ENCODE data around the gene ENOX2.

The ENOX2 gene

GRCh38 chrX:130885508-130885907, 17.5 kb downstream of the ENOX2 start:
- DNase-seq (ENCODE audit: low spot score), result no peak

- DNase-seq (ENCODE audit: low spot score), result no peak
These were observed 18.4 kb downstream of the ENOX2 start for GRCh38 chrX:130884627-130885026.

- no peak for DNase-seq (ENCODE audit: low spot score)
These were observed 23.1 kb downstream of the ENOX2 start for GRCh38 chrX:130879869-130880268.

GRCh38 chrX:130878350-130879341, 24.4 kb downstream of the ENOX2 start:
- DNase-seq (ENCODE audit: low spot score), result no peak

- DNase-seq (ENCODE audit: low spot score), result no peak
These were observed 25.1 kb downstream of the ENOX2 start for GRCh38 chrX:130877892-130878341.

DNA sequence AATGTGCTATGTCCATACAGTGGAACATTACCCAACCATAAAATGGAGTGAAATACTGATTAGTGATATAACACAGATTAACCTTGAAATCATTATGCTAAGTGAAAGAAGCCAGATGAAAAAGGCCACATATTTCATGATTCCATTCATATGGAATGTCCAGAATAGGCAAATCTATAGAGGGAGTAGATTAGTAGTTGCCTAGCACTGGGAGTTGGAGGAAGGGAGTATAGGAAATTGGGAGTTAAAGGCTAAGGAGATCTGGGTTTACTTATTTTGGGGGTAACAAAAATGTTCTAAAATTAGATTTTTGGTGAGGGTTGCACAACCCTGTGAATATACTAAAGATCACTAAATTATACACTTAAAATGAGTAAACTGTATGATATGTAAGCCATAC, 26.8 kb downstream of the ENOX2 start:
- DNase-seq (ENCODE audit: low spot score), result no peak

- no peak for DNase-seq (ENCODE audit: low spot score)
These were observed 28.3 kb downstream of the ENOX2 start for GRCh38 chrX:130874751-130875150.

- no peak for DNase-seq (ENCODE audit: low spot score)
These were observed 33.8 kb downstream of the ENOX2 start for GRCh38 chrX:130869239-130869638.

- peak; percentile 71 for DNase-seq (ENCODE audit: low spot score)
These were observed 41.5 kb downstream of the ENOX2 start for GRCh38 chrX:130861462-130861861.

DNA sequence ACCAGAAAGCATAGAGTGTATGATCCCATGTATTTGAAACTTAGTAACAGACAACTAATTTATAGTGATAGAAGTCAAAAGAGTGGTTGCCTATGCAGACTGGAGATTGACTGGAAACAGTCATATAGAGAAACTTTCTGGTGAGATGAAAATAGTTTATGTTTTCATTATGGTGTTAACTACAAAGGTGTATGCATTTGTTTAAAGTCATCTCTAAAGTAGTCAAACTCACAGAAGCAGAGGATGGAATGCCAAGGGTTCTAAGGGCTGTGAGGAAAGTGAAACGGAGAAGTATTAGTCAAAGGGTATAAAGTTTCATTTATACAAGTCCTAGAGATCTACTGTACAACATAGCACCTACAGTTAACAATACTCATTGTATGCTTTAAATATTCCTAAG, 45.8 kb downstream of the ENOX2 start:
- no peak for DNase-seq (ENCODE audit: low spot score)

DNA sequence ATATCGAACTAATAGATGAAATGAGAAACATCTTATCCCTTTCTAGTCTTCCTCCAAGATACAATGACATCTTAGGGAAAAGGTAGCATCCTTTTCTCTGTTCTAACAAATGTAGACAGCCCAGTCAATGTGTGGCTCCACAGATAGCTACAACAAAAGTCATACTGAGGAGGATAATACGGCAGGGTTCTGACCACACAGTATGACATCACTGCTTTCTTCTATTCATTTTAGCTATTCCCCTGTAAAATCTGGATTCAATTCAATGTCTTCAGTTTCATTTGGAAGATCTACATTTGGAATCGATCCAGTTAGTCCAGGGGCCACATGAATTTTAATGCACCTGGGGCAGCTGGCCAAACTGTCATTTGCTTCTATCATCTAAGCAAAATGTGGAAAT, 51.4 kb downstream of the ENOX2 start:
- no peak for DNase-seq (ENCODE audit: low spot score)

DNA sequence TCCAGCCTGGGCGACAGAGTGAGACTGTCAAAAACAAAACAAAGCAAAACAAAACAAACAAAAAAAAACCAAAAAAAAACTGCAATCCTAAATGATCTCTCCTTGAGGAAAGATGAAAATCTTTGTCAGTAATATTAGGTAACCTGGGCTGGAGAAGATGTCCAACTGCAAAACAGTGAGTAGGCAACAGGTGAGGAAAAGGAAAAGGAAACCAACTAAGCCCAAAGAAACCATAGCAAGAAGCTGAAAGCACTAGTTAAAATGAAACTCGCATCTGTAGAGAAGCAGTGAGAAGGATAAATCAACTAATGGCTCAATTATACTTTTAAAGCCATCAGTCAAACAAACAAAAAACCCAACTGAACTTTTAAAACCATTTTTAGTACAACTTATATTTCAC, 54.2 kb downstream of the ENOX2 start:
- no peak for DNase-seq (ENCODE audit: low spot score)

DNA sequence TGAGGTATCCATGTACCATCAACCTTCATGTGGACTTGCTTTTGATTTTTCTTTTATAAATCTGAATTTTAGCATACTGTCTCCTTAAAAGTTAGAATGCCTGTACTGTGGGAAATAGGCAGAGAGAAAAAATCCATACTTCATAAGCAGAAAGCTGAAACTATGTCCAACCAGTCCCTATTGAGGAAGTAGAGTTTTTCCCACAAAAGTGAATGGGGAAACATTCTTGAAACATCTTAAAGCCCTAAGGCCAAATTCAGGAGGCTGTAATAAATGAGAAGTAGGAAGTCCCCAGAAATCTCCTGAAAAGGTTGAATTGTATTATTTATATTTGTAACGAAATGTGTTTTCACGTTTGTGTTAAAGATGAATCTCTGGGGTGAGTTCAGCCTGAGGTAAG, 56.3 kb downstream of the ENOX2 start:
- no peak for DNase-seq (ENCODE audit: low spot score)

GRCh38 chrX:130841776-130842175, 61.2 kb downstream of the ENOX2 start:
- no peak for DNase-seq (ENCODE audit: low spot score)

DNA sequence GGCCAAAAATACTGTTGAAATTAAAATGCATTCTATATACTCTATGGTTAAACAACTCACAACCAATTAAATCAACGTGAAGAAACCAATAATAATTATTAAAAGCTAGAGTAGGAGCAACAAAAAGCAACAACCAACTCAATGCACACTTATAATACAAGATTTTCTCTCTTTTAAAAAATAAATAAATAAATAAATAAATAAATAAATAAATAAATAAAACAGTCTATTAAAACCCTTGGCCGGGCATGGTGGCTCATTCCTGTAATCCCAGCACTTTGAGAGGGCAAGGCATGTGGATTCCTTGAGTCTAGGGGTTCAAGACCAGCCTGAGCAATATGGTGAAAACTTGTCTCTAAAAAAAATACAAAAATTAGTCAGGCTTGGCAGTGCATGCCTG, 62.7 kb downstream of the ENOX2 start:
- DNase-seq (ENCODE audit: low spot score), result no peak

- DNase-seq (ENCODE audit: low spot score), result no peak
These were observed 66.6 kb downstream of the ENOX2 start for GRCh38 chrX:130836447-130836846.

DNA sequence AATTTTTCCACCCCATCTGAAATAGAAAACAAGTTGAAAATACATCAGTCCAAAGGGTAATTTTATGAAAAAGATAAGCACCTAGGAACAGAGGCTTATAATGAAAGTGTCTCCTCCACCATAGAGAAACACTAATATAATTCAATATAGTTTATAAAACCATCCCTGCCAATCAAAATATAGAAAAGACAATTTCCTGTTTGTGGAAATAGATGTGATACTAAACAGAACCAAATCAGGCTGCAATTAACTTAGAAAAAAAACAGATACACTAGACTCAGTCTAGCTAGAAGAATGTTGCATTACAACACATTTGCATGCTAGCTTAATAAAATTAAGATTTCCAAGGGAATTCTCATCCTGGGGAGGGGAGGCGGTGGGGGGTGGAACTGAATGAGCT, 68.2 kb downstream of the ENOX2 start:
- peak; percentile 37 for DNase-seq (ENCODE audit: low spot score)

- DNase-seq (ENCODE audit: low spot score), result no peak
These were observed 68.9 kb downstream of the ENOX2 start for GRCh38 chrX:130834149-130834548.

DNA sequence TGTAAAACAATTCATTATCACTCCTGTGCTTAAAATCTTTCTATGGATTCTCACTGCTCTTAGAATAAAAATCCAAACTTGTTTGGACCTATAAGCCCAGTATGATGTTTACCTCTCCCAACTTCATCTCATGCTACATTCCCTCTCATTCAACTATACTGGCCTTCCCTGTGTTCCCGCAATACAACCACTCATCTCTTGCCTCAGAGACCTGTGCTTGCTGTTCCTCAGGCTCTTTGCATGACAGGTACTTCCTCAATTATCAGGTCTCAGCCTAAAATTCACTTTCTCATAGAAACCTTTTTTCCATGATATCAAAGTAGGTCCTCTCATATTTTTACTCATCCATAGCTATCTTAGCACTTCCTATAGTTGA, 71.7 kb downstream of the ENOX2 start:
- no peak for DNase-seq (ENCODE audit: low spot score)

DNA sequence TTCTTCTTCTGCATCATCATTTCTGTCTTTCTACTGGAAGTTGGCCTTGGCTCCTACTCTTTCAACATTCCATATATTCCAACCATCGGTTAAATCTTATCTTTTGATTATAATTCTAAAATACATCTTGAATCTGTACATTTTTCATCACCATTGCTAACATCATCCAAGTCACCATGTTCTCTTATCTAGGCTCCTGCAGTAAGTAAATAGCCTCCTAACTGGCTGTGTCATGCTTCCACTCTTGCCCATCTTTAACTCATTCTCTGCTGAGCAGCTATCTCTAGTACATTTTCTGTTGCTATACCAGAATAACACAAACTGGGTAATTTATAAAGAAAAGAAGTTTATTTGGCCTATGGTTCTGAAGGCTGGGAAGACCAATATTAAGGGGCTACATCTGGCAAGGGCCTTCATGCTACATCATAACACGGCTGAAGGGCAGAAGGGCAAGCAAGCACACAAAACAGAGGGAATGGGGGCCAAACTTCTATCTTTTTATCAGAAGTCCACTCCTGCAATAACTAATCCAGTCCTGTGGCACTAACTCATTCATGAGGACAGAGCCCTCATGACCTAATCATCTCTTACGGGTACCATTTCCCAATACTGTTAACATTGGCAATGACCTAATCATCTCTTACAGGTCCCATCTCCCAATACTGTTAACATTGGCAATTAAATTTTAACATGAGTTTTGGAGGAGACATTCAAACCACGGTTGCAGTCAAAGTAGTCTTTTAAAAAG, 72.2 kb downstream of the ENOX2 start:
- DNase-seq (ENCODE audit: low spot score), result no peak

- no peak for DNase-seq (ENCODE audit: low spot score)
These were observed 73.2 kb downstream of the ENOX2 start for GRCh38 chrX:130829526-130830515.
